ENCODE results near the gene NTRK3. TPM values are rescaled to one million over a fixed set of nuclear protein-coding genes. Genes with fewer than 3 reads are reported as not detected.
"Not testable (repeated sequence)": the region's sequence is repeated elsewhere in the genome, so short reads cannot be mapped to it uniquely, and the experiment has no call there.

The NTRK3 gene
- total and polyA plus RNA-seq, 5 donors = 2.6 to 5.5 (median 3.6) TPM

- WGBS = 80% methylated on average over 2 of the region's 2 CpGs
- intact Hi-C loops (cut with DNase I) = no loop called here
- ATAC-seq (no peak), DNase-seq (no peak)
- H3K4me1 ChIP-seq (ENCODE audit: control insufficient read depth, insufficient read depth, low read length) = no peaks in the 10 kb centered on the region
- no peaks in the 10 kb centered on the region for H3K27me3 ChIP-seq (ENCODE audit: control insufficient read depth, insufficient read depth)
- no peak overlapping the region for H3K4me3 ChIP-seq (ENCODE audit: low read length)
- H3K27ac ChIP-seq (ENCODE audit: low read length) = no peak overlapping the region
- H3K9me3 ChIP-seq (ENCODE audit: control insufficient read depth, low read length) = no peaks in the 10 kb centered on the region
These were observed 183.2 kb downstream of the NTRK3 start for GRCh38 chr15:88073391-88073691.

- 79% methylated on average over 6 of the region's 6 CpGs for WGBS
- Histone ChIP-seq H3K4me3 (ENCODE audit: low read length) (no peak overlapping the region), H3K9me3 (ENCODE audit: control insufficient read depth, low read length) (no peaks in the 10 kb centered on the region), H3K27ac (ENCODE audit: low read length) (no peak overlapping the region), H3K4me1 (ENCODE audit: control insufficient read depth, insufficient read depth, low read length) (no peaks in the 10 kb centered on the region), H3K27me3 (ENCODE audit: control insufficient read depth, insufficient read depth) (no peaks in the 10 kb centered on the region)
- ATAC-seq (no peak), DNase-seq (no peak)
- intact Hi-C loops (cut with DNase I) = no loop called here
These were observed 183.7 kb downstream of the NTRK3 start for GRCh38 chr15:88072598-88073390.

- H3K9me3 ChIP-seq (ENCODE audit: control insufficient read depth, low read length); H3K27me3 ChIP-seq (ENCODE audit: control insufficient read depth, insufficient read depth); H3K4me3 ChIP-seq (ENCODE audit: low read length); intact Hi-C loops (cut with DNase I); H3K4me1 ChIP-seq (ENCODE audit: control insufficient read depth, insufficient read depth, low read length); H3K27ac ChIP-seq (ENCODE audit: low read length): not testable (repeated sequence)
- WGBS = 70% methylated on average over 9 of the region's 9 CpGs
- DNase-seq (peak in 2 of 3 donors; percentile 52 to 54), ATAC-seq (peak in 1 of 2 donors; percentile 47)
These were observed 184.4 kb downstream of the NTRK3 start for GRCh38 chr15:88072133-88072532.

- Histone ChIP-seq H3K4me1 (ENCODE audit: control insufficient read depth, insufficient read depth, low read length) (no peaks in the 10 kb centered on the region), H3K27me3 (ENCODE audit: control insufficient read depth, insufficient read depth) (no peaks in the 10 kb centered on the region), H3K9me3 (ENCODE audit: control insufficient read depth, low read length) (no peaks in the 10 kb centered on the region), H3K27ac (ENCODE audit: low read length) (no peak overlapping the region), H3K4me3 (ENCODE audit: low read length) (no peak overlapping the region)
- 85% methylated on average over 6 of the region's 6 CpGs for WGBS
- intact Hi-C loops (cut with DNase I) = no loop called here
- no peak for ATAC-seq
- DNase-seq = no peak
These were observed 185.4 kb downstream of the NTRK3 start for GRCh38 chr15:88071141-88071540.

GRCh38 chr15:88069561-88069960 lies 187.0 kb downstream of the NTRK3 start:
- Histone ChIP-seq H3K27ac (ENCODE audit: low read length) (no peak overlapping the region), H3K27me3 (ENCODE audit: control insufficient read depth, insufficient read depth) (no peaks in the 10 kb centered on the region), H3K4me3 (ENCODE audit: low read length) (no peak overlapping the region), H3K9me3 (ENCODE audit: control insufficient read depth, low read length) (no peaks in the 10 kb centered on the region), H3K4me1 (ENCODE audit: control insufficient read depth, insufficient read depth, low read length) (no peaks in the 10 kb centered on the region)
- DNase-seq (no peak), ATAC-seq (no peak)
- WGBS = 68% methylated on average over 6 of the region's 6 CpGs
- intact Hi-C loops (cut with DNase I) = no loop called here

- no peaks in the 10 kb centered on the region for H3K9me3 ChIP-seq (ENCODE audit: control insufficient read depth, low read length)
- DNase-seq = no peak
- H3K4me3 ChIP-seq (ENCODE audit: low read length) = no peak overlapping the region
- H3K4me1 ChIP-seq (ENCODE audit: control insufficient read depth, insufficient read depth, low read length) = no peaks in the 10 kb centered on the region
- no peak overlapping the region for H3K27ac ChIP-seq (ENCODE audit: low read length)
- no peak for ATAC-seq
- WGBS = 30% methylated on average over 3 of the region's 3 CpGs
- intact Hi-C loops (cut with DNase I) = no loop called here
- H3K27me3 ChIP-seq (ENCODE audit: control insufficient read depth, insufficient read depth) = no peaks in the 10 kb centered on the region
These were observed 189.2 kb downstream of the NTRK3 start for GRCh38 chr15:88067331-88067685.

- intact Hi-C loops (cut with DNase I) = no loop called here
- ATAC-seq = no peak
- H3K9me3 ChIP-seq (ENCODE audit: control insufficient read depth, low read length) = no peaks in the 10 kb centered on the region
These were observed 189.8 kb downstream of the NTRK3 start for GRCh38 chr15:88066636-88067330.

GRCh38 chr15:88061452-88061851 lies 195.1 kb downstream of the NTRK3 start:
- ATAC-seq (no peak), DNase-seq (no peak)
- H3K4me1 ChIP-seq (ENCODE audit: control insufficient read depth, insufficient read depth, low read length) = no peaks in the 10 kb centered on the region
- no peaks in the 10 kb centered on the region for H3K9me3 ChIP-seq (ENCODE audit: control insufficient read depth, low read length)
- WGBS = 74% methylated on average over 10 of the region's 10 CpGs
- no peak overlapping the region for H3K27ac ChIP-seq (ENCODE audit: low read length)
- H3K4me3 ChIP-seq (ENCODE audit: low read length) = no peak overlapping the region
- no peaks in the 10 kb centered on the region for H3K27me3 ChIP-seq (ENCODE audit: control insufficient read depth, insufficient read depth)
- intact Hi-C loops (cut with DNase I) = no loop called here

More at GRCh38 chr15:88066636-88067330, 189.8 kb downstream of the NTRK3 start:
- no peak overlapping the region for H3K27ac ChIP-seq (ENCODE audit: low read length)
- H3K4me3 ChIP-seq (ENCODE audit: low read length) = no peak overlapping the region
- H3K27me3 ChIP-seq (ENCODE audit: control insufficient read depth, insufficient read depth) = no peaks in the 10 kb centered on the region
- 50% methylated on average over 4 of the region's 4 CpGs for WGBS
- no peak for DNase-seq
- H3K4me1 ChIP-seq (ENCODE audit: control insufficient read depth, insufficient read depth, low read length) = no peaks in the 10 kb centered on the region

- Histone ChIP-seq H3K9me3 (ENCODE audit: control insufficient read depth, low read length) (no peaks in the 10 kb centered on the region), H3K4me1 (ENCODE audit: control insufficient read depth, insufficient read depth, low read length) (no peaks in the 10 kb centered on the region), H3K27ac (ENCODE audit: low read length) (no peak overlapping the region), H3K4me3 (ENCODE audit: low read length) (no peak overlapping the region), H3K27me3 (ENCODE audit: control insufficient read depth, insufficient read depth) (no peaks in the 10 kb centered on the region)
- intact Hi-C loops (cut with DNase I) = no loop called here
- DNase-seq (no peak), ATAC-seq (no peak)
- 73% methylated on average over 4 of the region's 4 CpGs for WGBS
These were observed 196.2 kb downstream of the NTRK3 start for GRCh38 chr15:88060383-88060782.

- 80% methylated on average over 9 of the region's 9 CpGs for WGBS
- Histone ChIP-seq H3K4me3 (ENCODE audit: low read length) (no peak overlapping the region), H3K27ac (ENCODE audit: low read length) (no peak overlapping the region), H3K9me3 (ENCODE audit: control insufficient read depth, low read length) (no peaks in the 10 kb centered on the region), H3K27me3 (ENCODE audit: control insufficient read depth, insufficient read depth) (no peaks in the 10 kb centered on the region), H3K4me1 (ENCODE audit: control insufficient read depth, insufficient read depth, low read length) (no peaks in the 10 kb centered on the region)
- intact Hi-C loops (cut with DNase I) = no loop called here
- ATAC-seq (no peak), DNase-seq (no peak)
These were observed 198.7 kb downstream of the NTRK3 start for GRCh38 chr15:88057836-88058235.

GRCh38 chr15:88049506-88049905 lies 207.0 kb downstream of the NTRK3 start:
- Histone ChIP-seq H3K4me1 (ENCODE audit: control insufficient read depth, insufficient read depth, low read length) (no peaks in the 10 kb centered on the region), H3K27me3 (ENCODE audit: control insufficient read depth, insufficient read depth) (no peaks in the 10 kb centered on the region), H3K27ac (ENCODE audit: low read length) (no peak overlapping the region), H3K9me3 (ENCODE audit: control insufficient read depth, low read length) (no peaks in the 10 kb centered on the region), H3K4me3 (ENCODE audit: low read length) (no peak overlapping the region)
- ATAC-seq = no peak
- no peak for DNase-seq
- intact Hi-C loops (cut with DNase I) = no loop called here
- WGBS = 60% methylated on average over 1 of the region's 1 CpG

Data from right cardiac atrium (tissue), 5 donors.